Stimulated activated CD4-positive, alpha-beta T cell treated with anti-CD3 and anti-CD28 coated beads, Interleukin-1b, Interleukin-23, amount 100 ng/mL, for 1 hour (primary cell): ENCODE measurements around the gene PRKCZ.
"Not testable (repeated sequence)": the region's sequence is repeated elsewhere in the genome, so short reads cannot be mapped to it uniquely, and the experiment has no call there.

Experiments
- DNase-seq, 2 donors: peaks; one replicate each; pipeline ENCODE4 v3.0.0-alpha.2; 2020; ENCODE audit warnings: low read depth in 2 of 2

Gene PRKCZ

GRCh38 chr1:2101531-2101930 is 51.3 kb downstream of the PRKCZ start:
- DNase-seq, result no peak

GRCh38 chr1:2101946-2102345 is 51.7 kb downstream of the PRKCZ start:
- DNase-seq, result no peak

- no peak for DNase-seq
Observed at GRCh38 chr1:2102753-2103152, 52.5 kb downstream of the PRKCZ start.

- no peak for DNase-seq
Observed at GRCh38 chr1:2103266-2103900, 53.2 kb downstream of the PRKCZ start.

- DNase-seq, result no peak
Observed at GRCh38 chr1:2103901-2104590, 53.8 kb downstream of the PRKCZ start.

- no peak for DNase-seq
Observed at GRCh38 chr1:2104621-2105427, 54.6 kb downstream of the PRKCZ start.

- no peak for DNase-seq
Observed at GRCh38 chr1:2105781-2106524, 55.7 kb downstream of the PRKCZ start.

- DNase-seq, result no peak
Observed at GRCh38 chr1:2106659-2107405, 56.6 kb downstream of the PRKCZ start.

GRCh38 chr1:2107586-2108212 is 57.5 kb downstream of the PRKCZ start:
- no peak for DNase-seq

- no peak for DNase-seq
Observed at GRCh38 chr1:2108213-2108876, 58.1 kb downstream of the PRKCZ start.

GRCh38 chr1:2108877-2109580 is 58.8 kb downstream of the PRKCZ start:
- DNase-seq, result no peak

- DNase-seq, result no peak
Observed at GRCh38 chr1:2109581-2110021, 59.4 kb downstream of the PRKCZ start.

GRCh38 chr1:2110191-2110737 is 60.1 kb downstream of the PRKCZ start:
- DNase-seq, result no peak

GRCh38 chr1:2110738-2111673 is 60.8 kb downstream of the PRKCZ start:
- no peak for DNase-seq

GRCh38 chr1:2111674-2112035 is 61.4 kb downstream of the PRKCZ start:
- DNase-seq, result no peak

GRCh38 chr1:2112280-2112701 is 62.1 kb downstream of the PRKCZ start:
- DNase-seq, result no peak

- no peak for DNase-seq
Observed at GRCh38 chr1:2113620-2114135, 63.5 kb downstream of the PRKCZ start.

- DNase-seq, result not testable (repeated sequence)
Observed at GRCh38 chr1:2114635-2115007, 64.4 kb downstream of the PRKCZ start.
